SH-SY5Y (cell line): ENCODE results near the gene EPS15.

ENCODE experiments used
- GATA2 ChIP-seq: IDR thresholded peaks from 2 replicates; pipeline ENCODE4 v1.6.1; 2011; ENCODE audit warnings: mild to moderate bottlenecking, low read depth, low read length
- GATA3 ChIP-seq: IDR thresholded peaks from 2 replicates; pipeline ENCODE4 v1.6.1; 2011; ENCODE audit warnings: low read depth, mild to moderate bottlenecking, low read length, moderate library complexity

The EPS15 gene

GRCh38 chr1:51519048-51519864 lies at the start of gene EPS15:
Gene EPS15 (minus strand): TSS chr1:51519266. CDS start chr1:51519231, 35 bp downstream.
- TF ChIP-seq GATA2 = no peak
- no peak for TF ChIP-seq GATA3

- no peak for TF ChIP-seq GATA2
- no peak for TF ChIP-seq GATA3
Observed at GRCh38 chr1:51568231-51568935, 49.3 kb upstream of the EPS15 start.

- TF ChIP-seq GATA3 (no peak), GATA2 (no peak)
Observed at GRCh38 chr1:51567653-51568052, 48.6 kb upstream of the EPS15 start.

- no peak for TF ChIP-seq GATA2
- no peak for TF ChIP-seq GATA3
Observed at GRCh38 chr1:51566260-51566659, 47.2 kb upstream of the EPS15 start.

GRCh38 chr1:51565009-51565408 lies 45.9 kb upstream of the EPS15 start:
- no peak for TF ChIP-seq GATA3
- no peak for TF ChIP-seq GATA2

- no peak for TF ChIP-seq GATA3
- TF ChIP-seq GATA2 = no peak
Observed at GRCh38 chr1:51564124-51564523, 45.1 kb upstream of the EPS15 start.

GRCh38 chr1:51561702-51562101 lies 42.6 kb upstream of the EPS15 start:
- TF ChIP-seq GATA3 (no peak), GATA2 (no peak)

GRCh38 chr1:51560034-51560433 lies 41.0 kb upstream of the EPS15 start:
- TF ChIP-seq GATA2 (no peak), GATA3 (no peak)

- TF ChIP-seq GATA2 (no peak), GATA3 (no peak)
Observed at GRCh38 chr1:51559501-51559900, 40.4 kb upstream of the EPS15 start.

- TF ChIP-seq GATA3 (no peak), GATA2 (no peak)
Observed at GRCh38 chr1:51559064-51559500, 40.0 kb upstream of the EPS15 start.

GRCh38 chr1:51558375-51558924 lies 39.4 kb upstream of the EPS15 start:
- no peak for TF ChIP-seq GATA2
- no peak for TF ChIP-seq GATA3

- TF ChIP-seq GATA2 (no peak), GATA3 (no peak)
Observed at GRCh38 chr1:51557168-51557567, 38.1 kb upstream of the EPS15 start.

- TF ChIP-seq GATA3 (no peak), GATA2 (no peak)
Observed at GRCh38 chr1:51555866-51556619, 37.0 kb upstream of the EPS15 start.

GRCh38 chr1:51553911-51554310 lies 34.8 kb upstream of the EPS15 start:
- no peak for TF ChIP-seq GATA3
- TF ChIP-seq GATA2 = no peak
